OCI-LY1 (cell line): ENCODE measurements around the gene PAFAH1B1.

ENCODE experiments used
- CTCF ChIP-seq: fragments of 200-600 bp; sonication (generic), shearing (Covaris generic); IDR thresholded peaks from 2 replicates; pipeline ENCODE4 v1.5.1; 2017; ENCODE audit warnings: mild to moderate bottlenecking, antibody characterized with exemption, low read length, moderate library complexity, mixed read lengths
- EZH2 ChIP-seq: fragments of 200-600 bp; sonication (generic), shearing (Covaris generic); IDR thresholded peaks from 2 replicates; pipeline ENCODE4 v1.8.0; 2017; ENCODE audit warnings: borderline replicate concordance, mixed run types, mild to moderate bottlenecking, antibody characterized with exemption, low read length, moderate library complexity, mixed read lengths

GRCh38 chr17:2681650-2682049 lies 88.2 kb downstream of the PAFAH1B1 start:
- no peak for TF ChIP-seq CTCF
- TF ChIP-seq EZH2 = no peak
